Kidney tubule cell (primary cell): ENCODE data around the gene CCNQ.
A peak's percentile ranks its signal among the peaks of the same experiment; 100 is the strongest.

Source experiments
- DNase-seq: peaks from one replicate; pipeline ENCODE4 v3.0.0-alpha.2; 2018; ENCODE audit warnings: low spot score

CCNQ gene

DNA sequence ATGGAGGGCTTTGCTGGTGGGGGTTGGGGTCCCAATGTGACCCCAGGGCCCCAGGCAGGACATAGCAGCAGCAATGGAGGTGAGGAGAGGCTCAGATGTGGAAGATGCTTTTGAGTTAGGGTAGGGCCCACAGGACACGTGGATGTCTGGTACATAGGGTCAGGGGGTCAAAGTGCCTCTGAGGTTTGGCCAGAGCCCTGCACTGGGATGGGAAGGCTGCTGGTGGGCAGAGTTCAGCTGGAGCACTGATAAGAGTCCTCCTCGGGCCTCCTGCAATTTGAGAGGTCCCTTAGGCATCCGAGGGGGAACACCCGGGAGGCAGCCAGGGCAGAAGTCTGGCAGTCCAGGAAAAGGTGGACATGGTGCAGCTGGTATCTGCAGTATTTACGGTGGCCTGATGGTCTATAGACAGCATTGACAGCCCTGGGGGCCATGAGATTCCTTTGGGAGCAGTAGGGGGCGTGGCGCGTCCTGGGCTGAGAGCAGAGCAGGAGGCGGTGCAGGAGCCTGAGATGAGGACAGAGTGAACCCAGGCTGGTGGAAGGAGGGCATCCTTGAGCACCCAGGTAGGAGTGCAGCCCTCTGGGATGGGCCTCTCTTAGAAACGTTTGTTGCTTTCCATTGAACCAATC is 22.6 kb downstream of the CCNQ start:
- DNase-seq: no peak

- DNase-seq: no peak
These were observed 25.0 kb downstream of the CCNQ start for GRCh38 chrX:153573984-153574383.

GRCh38 chrX:153572601-153573000 is 26.3 kb downstream of the CCNQ start:
- DNase-seq: no peak

GRCh38 chrX:153571534-153571908 is 27.4 kb downstream of the CCNQ start:
- no peak for DNase-seq

GRCh38 chrX:153569475-153569874 is 29.5 kb downstream of the CCNQ start:
- no peak for DNase-seq

GRCh38 chrX:153568451-153569011 is 30.4 kb downstream of the CCNQ start:
- DNase-seq: no peak

DNA sequence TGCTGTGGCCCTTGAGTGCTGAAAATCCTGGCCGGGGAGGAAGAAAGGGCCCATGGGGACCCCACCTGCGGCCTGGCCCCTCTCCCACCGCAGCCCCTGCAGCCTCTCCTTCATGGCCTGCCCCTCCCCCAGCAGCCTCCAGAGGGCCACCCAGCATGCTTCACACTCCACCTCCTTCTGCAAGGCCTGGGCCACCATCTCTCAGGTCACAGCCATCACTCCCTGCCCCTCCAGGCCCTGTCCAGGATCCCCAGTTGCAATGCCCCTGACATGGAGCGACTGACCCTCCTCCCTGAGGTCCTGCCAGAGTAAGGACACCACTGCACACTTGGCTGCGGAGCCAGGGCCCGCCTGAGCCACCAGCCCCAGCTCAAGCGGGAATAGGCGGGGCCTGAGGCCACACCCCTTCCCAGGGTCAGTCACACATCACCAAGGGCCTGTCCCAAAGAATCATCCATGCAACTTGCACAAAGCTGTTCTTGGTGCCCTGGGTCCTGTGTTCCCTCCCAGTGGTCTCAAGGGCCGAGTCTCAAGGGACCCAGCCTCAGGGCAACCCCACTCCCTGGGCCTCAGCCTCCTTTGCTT is 32.9 kb downstream of the CCNQ start:
- DNase-seq: no peak

- no peak for DNase-seq
These were observed 34.8 kb downstream of the CCNQ start for GRCh38 chrX:153564047-153564606.

GRCh38 chrX:153562546-153562945 is 36.4 kb downstream of the CCNQ start:
- no peak for DNase-seq

DNA sequence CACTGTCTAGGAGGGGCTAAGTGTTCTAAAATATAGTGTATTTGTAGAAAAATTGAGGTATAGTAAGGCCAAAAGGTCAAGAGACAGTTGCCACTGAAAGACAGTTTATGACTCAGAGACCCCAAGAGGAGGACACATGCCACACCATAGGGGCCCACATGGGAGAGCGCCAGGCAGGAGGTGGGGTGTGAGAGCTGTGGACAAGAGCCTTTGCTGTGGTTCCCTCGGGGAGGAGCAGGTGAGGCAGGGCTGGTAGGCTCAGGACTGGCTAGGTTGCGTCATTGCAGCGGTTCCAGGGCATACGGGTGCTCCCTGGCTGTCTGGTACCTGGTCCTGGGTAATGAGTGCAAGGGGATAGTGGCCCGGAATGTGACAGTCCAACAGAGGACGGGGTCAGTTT is 37.6 kb downstream of the CCNQ start:
- no peak for DNase-seq

DNA sequence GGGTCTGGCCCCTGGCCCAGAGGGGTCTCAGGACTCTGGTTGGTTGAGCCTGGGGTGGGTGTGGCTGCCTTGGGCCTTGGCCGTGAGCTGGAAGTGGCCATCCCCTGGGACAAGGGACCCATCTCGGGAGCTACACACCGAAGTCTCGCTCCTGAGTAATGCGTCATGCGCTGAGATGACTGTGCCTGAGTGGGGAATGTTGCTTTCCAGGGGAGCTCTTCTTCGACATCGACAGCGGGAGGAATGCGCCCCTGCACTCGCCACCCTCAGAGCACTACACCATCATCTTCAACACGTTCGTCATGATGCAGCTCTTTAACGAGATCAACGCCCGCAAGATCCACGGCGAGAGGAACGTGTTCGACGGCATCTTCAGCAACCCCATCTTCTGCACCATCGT is 38.5 kb downstream of the CCNQ start:
- DNase-seq: no peak

GRCh38 chrX:153560000-153560399 is 38.9 kb downstream of the CCNQ start:
- DNase-seq: no peak

DNA sequence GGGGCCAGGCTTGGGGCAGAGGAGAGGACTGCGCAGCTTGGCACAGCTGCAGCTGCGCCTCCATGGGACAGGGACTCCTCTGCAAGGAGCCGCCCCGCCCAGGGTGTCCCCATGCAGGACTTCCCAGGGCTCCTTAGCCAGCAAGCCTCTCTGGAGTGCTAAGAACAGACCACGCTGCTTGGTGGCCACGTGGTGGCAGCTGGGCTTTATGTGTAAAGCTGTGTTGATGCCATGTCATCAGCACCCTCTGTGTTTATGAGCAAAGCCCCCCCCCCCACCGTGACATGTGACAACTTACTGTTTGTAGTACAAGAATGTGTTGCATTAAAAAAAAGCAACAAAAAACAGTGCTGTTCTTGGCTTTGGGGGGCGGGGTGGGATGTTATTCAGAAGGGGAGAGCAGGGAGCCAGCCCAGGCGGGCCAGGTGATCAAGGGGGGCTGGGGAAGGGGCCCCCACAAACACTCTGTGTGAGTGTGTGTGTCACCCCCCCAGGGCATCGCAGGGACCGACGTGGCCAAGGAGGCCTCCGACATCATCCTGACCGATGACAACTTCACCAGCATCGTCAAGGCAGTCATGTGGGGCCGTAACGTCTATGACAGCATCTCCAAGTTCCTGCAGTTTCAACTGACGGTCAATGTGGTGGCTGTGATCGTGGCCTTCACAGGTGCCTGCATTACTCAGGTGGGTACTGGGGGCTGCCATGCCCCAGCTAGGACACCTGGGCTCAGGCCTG is 41.2 kb downstream of the CCNQ start:
- DNase-seq: no peak

- no peak for DNase-seq
These were observed 42.2 kb downstream of the CCNQ start for GRCh38 chrX:153556767-153557166.

GRCh38 chrX:153554519-153555167 is 44.3 kb downstream of the CCNQ start:
- DNase-seq: peak; percentile 53

DNA sequence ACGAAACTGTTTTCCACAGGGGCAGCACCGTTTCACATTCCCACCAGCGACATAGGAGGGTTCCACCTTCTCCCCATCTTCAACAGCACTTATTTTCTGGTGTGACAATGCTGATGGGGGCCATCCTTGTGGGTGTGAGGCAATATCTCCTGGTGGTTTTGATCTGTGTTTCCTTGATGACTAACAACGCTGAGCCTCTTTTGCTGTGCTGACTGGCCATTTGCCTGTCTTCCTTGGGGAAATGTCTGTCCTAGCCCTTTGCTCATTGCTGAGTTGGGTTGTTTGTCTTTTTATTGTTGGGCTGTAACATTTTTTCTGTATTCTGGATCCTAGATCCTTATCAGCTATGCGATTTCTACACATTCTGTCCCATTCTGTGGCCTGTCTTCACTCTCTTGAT is 47.8 kb downstream of the CCNQ start:
- DNase-seq: peak; percentile 1

DNA sequence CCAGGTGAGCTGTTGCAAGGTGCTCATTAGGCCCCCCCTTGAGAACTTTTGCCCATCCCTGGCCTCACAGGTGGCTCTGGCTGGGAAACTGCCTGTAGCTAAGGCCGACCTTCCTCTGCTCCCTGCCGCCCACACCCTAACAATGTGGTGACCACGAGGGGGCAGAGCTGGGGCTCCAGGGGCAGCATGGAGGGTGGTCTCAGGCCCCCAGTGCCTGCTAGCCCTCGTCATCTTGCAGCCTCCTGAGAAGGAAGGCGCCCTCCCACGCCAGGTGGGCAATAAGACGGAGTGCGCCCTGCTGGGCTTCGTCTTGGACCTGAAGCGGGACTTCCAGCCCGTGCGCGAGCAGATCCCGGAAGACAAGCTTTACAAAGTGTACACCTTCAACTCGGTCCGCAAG is 49.1 kb downstream of the CCNQ start:
- no peak for DNase-seq

- no peak for DNase-seq
These were observed 49.7 kb downstream of the CCNQ start for GRCh38 chrX:153549231-153549630.

DNA sequence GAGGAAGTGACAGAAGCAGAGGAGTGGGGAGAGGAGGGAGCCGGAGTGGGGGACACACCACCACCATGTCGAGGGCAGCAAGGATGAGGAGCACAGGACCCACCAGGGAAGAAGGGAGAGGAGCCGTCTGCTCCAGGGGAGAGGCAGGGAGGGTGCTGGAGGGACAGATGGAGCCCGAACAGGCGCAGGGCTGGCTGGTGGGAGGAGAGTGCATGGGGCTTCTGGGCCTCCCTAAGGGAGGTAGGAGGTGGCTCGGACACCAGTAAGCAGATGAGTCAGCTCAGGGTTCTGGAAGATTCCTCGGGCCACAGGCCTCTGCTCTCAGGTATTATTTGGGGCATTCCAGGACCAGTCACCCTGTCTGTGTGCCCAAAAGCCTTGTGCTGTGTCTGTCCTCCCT is 51.7 kb downstream of the CCNQ start:
- no peak for DNase-seq

DNA sequence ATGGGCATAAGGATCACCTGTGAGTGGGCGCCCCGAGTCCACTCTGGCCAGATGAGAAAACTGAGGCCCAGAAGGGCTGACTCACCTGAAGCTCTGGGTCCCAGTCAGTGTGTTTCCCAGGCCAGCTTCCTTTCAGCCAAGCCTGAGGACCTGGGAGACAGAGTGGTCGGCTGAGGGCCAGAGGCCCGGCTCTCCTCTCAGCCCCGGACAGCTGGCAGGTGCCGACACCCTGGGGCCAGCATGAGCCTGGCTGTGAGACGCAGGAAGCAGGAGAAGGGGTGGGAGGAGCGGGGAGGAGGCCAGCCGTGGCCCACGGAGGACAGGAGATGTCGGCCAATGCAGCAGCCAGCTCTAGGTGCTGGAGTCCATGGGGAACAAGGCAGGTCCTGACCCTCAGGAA is 52.6 kb downstream of the CCNQ start:
- no peak for DNase-seq

GRCh38 chrX:153544727-153545126 is 54.2 kb downstream of the CCNQ start:
- DNase-seq: no peak

GRCh38 chrX:153539979-153540358 is 59.0 kb downstream of the CCNQ start:
- DNase-seq: no peak
